ENCODE data around the gene CDT1.
"Not testable (repeated sequence)": the region's sequence is repeated elsewhere in the genome, so short reads cannot be mapped to it uniquely, and the experiment has no call there.

The CDT1 gene

DNA sequence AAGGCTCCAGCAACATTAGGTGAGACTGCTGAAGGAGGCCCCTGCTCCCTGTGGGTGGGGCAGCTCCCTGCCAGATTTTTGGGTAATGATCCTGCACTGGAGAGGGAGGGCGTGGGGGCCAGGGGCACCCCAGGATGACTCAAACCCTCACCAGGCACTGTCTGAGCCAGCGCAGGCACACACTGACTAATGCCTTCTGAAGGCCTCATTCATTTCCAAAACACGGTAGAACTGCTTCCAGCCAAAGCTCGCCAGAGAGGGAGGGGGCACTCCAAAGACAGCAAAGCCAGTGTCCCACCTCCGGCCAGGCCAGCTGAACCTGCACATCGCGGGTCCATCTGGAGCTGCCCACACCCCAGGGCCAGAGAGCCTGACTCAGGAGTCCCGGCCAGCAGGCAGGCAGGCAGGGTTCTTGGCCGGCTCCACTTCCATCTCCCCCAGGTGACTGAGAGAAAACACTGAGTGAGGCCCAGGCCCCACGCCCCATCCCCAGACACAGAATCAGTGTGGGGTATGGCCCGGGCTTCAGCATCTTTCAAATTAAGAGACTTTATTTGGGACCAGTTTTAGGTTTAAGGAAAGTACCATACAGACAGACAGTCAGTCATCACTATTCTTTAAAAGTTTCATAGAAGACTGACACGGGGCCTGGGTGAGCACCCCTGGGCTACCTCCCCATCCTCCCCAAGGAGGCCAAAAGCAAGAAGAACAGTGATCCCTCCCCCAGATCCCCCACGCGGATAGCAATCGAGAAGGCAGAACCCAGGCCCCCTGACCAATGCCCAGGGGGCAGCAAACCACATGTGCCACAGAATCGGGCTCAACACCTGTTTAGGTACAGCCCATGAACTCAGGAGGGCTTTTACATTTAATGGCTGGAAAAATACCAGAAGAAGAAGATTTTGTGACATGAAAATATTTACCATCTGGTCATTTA, 20.9 kb upstream of the CDT1 start:
- peak in 19 of 56 donors; percentile 9 to 57 (median 36) for DNase-seq

DNA sequence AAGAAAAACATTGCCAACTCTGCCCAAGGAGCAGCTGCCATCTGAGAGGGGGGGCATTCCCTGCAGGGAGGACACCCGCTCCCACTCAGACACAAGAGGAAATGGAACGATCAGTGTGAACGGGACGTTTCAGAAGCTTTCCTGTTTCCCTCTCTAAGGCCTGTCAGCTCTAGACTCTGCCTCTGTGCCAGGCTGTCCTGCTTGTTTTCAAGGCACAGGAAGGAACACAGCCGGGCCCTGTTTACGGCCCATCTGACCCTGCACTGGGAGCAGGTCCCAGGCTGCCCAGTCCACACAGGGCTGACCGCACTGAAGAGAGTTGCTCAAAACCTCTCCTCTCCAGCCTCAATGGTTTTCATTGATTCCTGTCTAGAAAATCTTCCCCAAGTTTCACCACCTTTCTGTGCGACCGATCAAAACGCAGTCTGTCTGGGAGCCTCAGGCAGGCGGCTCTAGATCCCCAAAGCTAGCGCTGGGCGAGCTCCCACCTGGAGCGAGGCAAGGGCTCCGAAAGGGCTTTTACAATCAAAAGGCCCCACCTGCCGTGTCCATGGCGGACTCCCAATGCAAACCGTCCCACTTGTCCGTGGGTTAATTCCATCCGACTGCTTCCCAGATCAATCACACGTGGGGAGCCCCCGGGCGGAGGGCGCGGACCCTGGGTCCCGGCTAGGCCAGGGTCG, 20.1 kb upstream of the CDT1 start:
- DNase-seq, result peak in 41 of 56 donors; percentile 16 to 82 (median 54)

DNA sequence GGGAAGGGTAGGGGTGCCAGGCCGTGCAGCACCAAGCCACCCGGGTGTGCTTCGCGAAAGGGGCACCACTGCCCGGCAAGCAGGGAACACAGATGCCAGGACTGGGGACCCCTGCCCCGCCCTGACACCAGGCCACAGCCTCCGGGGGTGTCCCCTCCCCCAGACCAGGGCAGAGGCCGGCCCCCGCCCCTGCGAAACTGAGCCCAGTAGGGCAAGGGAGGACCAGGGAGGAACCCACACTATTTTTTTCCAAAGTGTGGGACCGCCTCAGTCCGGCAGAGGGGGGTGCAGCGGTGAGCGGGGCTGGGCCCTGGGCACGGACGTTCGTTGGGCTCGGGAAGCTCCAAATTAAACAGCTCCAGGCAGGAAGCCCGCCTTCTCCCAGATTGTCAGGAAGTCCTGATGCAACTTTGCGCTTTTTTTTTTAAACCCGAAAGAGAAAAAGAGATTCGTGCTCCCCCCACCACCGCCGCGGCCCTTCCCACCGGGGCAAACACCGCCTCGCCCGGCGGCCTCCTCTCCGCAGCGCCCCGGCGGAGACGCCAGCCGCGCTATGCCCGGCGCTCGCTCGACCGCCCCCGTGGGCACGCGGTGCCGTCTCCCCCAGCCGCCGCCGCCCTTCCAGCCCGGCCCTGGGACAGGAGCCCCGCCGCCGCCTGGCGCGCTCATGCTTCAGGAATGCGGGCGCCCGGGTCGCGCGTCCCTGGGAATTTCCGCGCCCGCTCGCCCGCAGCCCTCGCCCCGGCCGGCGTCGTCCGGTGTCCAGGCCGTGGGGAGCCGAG, 19.3 kb upstream of the CDT1 start:
- peak in 10 of 56 donors; percentile 10 to 53 (median 28) for DNase-seq

DNA sequence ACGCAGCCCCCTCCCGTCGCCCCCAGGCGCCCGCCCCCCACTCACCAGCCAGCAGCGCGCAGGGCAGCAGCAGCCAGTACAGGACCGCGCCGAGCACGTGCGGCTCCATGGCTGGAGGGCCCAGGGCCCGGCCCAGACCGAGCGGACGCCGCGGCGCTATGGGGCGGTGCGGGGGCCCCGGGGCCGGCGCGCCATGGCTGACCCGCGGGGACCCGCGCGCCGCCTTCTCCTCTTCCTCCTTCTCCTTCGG, 18.8 kb upstream of the CDT1 start:
- DNase-seq, result peak in 1 of 56 donors; percentile 53

DNA sequence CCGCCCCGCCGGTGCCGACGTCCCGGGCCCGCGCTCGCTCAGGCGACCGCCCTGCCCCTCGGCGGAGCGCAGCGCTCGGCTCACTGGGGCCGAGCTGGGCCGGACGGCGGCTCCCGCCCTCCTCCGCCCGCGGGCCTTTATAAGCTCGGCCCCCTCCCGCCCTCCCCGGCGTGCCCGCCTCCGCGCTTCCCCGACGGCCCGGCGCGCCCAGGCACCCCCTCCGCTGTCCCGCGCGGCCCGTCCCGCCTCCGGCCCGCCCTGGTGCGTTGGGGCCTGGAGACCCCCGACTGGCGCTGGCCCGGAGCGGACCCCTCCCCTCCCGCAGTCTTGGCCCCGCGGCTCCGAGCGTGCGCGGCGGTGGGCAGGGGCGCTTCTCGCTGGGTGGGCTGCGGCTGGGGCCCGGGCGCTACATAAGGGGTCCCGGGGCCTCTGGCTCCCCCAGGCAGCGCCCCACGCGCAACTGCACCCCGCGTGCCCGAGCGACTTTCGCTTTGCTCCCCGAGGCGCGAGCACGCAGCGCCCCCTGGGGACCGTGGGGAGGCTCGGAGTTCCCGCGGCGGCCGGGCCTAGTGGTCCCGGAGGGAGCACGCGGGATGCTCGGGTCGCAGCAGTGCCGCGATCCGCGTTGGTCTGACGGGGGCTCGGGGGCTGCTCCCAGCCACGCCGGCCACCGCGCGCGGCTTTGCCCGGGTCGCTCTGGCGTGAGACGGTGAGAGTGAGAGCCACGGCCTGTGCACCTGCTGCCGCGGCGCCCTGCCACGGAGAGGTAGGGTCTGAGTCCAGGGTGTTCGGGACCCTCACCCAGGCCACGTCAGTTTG, 18.3 kb upstream of the CDT1 start, which contains the start of gene PIEZO1:
PIEZO1 (minus strand) TSS at position 115 of the 819 bp plus-strand sequence. CDS start 256 bp downstream, outside the sequence.
- peak in 38 of 56 donors; percentile 12 to 80 (median 38) for DNase-seq

DNA sequence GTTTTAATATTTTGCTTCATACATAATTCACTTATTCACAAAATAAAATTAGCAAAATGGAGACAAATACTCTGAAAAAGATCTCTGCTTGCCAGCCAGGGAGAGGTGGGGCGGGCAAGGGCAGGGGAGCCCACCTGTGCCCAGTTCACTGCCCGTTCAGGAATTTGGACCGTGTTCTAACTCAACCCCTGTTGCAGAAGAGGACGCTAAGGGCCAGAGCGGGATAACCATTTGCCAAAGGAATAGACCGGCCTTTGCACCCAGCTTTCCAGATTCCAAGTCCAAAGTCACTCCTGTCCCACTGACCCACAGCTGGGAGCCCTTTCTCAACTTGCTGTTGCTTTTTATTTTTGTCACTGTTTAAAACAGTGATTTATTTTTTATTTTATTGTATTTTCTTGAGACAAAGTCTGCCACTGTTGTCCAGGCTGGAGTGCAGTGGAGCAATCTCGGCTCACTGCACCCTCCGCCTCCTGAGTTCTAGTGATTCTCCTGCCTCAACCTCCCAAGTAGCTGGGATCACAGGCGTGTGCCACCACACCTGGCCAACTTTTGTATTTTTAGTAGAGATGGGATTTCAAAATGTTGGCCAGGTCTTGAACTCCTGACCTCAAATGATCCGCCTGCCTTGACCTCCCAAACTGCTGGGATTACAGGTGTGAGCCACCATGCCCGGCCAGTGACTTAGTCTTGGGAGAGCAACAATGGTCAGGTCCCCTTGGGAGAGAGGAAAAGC, 15.8 kb upstream of the CDT1 start:
- no peak for DNase-seq

DNA sequence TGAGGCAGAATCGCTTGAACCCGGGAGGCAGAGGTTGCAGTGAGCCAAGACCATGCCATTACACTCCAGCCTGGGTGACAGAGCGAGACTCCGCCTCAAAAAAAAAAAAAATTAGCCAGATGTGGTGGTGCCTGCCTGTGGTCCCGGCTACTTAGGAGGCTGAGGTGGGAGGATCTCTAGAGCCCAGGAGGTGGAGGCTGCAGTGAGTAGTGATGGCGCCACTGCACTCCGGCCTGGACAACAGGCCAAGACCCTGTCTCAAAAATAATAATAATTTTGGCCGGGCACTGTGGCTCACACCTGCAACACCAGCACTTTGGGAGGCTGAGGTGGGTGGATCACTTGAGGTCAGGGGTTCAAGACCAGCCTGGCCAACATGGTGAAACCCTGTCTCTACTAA, 14.8 kb upstream of the CDT1 start:
- not testable (repeated sequence) for DNase-seq

DNA sequence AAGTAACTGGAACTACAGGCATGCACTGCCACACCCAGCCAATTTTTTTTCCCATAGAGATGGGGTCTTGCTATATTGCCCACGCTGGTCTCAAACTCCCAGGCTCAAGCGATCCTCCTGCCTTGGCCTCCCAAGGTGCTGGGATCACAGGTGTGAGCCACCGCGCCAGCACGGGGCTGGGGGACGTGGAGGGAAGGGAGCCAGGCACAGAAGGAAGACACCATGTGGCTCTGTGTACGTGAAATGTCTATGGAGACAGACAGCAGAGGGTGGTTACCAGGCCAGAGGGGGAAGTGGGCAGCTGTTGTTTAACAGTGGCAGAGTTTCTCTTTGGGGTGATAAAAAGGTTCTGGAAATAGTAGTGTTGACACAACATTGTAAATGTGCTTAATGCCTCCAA, 14.0 kb upstream of the CDT1 start:
- DNase-seq, result peak in 1 of 56 donors; percentile 21

DNA sequence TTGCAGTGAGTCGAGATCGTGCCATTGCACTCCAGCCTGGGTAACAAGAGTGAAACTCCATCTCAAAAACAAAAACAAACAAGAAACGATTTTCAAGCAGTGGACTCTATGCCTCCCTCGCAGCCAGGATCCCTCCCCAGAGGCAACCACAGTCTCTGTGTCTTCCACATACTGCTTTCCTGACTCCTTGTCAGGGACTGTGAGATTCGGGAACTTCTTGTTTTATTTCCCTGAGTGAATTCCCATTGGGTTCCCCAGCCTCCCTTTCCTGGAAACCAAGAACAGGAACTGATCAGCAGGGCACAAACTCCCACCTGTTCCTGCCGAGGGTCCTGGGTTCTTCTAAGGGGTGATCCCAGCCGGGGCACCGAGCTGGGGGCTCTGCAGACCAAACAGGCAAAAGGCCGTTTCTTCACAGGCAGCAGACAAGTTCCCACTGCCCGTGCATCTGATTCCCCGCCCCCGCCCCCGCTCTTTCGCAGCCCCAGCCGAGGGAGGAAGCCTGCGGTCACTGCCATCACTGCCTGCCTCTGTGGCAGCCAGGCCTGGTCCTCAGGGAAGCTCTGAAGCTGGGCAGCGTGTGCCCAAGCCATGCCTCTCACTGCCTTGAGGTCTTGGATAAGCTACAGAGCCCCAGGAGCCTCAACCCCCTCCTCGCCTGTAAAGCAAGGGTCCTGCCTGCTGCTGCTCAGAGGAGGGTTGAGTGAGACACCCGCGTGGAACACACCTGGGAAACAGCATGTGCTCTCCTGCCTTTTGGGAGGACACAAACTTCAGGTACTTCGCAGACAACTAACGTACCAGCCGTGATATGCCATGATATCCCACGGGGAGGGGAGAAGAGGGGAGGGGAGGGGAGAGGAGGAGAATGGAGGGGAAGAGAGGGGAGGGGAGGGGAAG, 13.0 kb upstream of the CDT1 start:
- DNase-seq, result peak in 2 of 56 donors; percentile 35 to 39

DNA sequence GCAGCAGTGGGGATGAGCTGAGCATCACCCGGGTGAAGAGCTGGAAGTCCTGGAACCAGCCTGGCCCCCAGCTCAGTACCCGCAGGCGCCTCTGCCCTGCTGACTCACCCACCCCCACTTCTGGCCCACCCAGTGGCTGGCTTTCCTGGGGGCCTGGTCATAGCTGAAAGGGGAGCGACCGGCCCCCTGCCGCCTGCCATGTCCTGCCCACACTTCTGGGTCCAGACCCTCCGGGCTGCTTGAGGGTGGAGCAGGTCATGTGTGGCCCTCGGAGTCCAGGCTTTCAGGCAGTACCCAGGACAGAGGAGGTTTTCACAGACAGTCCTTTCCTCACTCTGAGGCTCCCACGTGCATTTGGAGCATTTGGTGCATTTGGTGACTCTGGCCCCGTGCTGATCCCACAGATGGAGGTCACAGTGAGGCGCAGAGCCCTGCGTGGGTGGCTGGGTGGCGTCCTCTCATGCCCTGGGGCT, 11.5 kb upstream of the CDT1 start:
- DNase-seq, result no peak

DNA sequence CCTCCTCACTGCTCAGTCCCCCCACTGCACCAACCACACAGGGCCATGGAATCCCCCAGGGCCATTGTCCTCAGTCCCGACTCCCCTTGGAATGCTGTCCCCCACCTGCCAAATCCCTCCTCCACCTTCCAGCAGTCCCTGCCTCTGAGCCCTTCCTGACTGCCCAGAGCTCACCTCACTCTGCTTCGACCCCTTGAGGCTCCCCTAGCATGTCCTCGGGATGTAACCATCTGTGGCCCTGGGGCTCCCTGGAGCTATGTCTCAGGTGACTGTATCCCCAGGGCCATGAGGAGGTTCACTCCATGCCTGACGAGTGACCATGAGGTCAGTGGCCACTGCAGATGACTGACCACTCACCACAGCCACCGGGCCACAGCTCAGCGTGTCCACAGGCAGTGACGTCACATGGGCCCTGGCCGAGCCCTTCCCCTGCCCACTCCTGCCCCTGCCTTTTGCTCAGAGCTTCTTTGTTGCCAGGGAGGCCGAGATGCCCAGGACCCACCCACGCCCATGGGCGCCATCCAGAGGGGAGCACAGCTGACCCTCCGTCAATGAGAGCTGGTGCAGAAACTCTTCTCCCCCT, 10.8 kb upstream of the CDT1 start:
- no peak for DNase-seq

DNA sequence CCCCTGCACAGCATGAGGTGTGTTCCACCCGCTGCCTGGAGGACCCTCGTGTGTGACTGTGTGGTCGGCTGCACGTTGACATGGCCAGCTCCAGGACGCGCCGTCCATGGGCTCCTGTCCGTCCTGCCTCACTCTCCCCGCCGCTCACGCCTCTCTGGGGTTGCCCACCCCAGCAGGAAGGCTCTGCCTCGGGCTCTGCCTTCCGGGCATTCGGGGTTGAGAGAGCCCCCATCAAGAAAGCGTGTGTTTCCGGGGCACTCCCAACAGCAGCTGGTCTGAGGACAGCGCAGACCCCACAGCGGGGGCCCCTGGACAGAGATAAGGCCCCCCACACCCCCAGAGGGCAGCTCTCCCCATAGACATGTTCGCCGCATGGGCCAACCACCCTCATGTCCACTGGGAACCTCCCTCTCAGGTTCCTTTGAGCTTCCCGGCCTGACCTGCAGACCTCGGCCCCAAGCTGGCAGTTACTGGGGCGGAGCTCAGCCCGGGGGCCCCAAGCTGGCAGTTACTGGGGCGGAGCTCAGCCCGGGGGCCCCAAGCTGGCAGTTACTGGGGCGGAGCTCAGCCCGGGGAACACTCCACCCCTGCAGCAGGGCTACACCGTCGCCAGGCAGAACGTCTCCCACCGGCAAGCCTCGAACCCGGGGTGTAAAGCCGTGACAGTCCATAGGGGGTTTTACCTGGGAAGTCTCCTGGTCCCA, 10.2 kb upstream of the CDT1 start:
- DNase-seq, result no peak

DNA sequence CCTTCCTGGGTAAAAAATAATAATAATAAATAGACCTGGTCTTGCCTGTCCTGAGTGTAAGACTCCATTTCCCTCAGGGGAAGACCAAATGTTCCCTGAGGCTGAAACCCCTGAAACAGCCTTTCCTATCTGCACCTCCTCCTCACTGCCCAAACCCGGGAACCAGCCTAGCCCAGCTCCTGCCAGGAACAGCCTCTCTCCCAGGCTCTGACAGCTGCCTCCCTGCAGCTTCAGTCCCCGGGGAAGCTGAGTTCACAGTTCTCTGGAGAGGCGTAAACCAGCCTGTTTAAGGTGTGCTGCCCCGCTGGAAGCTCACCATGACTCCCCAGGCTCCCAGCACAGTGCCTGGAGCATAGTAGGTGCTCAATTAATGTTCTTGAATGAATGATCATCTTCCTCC, 7.3 kb upstream of the CDT1 start:
- DNase-seq, result no peak

DNA sequence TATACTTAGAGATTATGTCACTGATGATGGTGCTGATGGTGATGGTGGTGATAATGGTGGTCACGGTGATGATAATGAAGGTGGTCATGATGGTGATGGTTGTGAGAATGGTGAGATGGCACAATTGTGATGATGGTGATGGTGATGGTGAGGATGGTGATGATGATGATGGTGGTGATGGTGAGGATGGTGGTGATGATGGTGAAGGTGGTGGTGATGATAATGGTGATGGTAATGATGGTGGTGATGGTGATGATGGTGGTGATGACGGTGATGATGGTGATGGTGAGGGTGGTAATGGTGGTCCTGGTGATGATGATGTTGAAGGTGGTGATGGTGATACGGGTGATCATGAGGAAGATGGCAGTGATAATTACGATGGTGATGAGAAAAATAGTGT, 5.5 kb upstream of the CDT1 start:
- no peak for DNase-seq

DNA sequence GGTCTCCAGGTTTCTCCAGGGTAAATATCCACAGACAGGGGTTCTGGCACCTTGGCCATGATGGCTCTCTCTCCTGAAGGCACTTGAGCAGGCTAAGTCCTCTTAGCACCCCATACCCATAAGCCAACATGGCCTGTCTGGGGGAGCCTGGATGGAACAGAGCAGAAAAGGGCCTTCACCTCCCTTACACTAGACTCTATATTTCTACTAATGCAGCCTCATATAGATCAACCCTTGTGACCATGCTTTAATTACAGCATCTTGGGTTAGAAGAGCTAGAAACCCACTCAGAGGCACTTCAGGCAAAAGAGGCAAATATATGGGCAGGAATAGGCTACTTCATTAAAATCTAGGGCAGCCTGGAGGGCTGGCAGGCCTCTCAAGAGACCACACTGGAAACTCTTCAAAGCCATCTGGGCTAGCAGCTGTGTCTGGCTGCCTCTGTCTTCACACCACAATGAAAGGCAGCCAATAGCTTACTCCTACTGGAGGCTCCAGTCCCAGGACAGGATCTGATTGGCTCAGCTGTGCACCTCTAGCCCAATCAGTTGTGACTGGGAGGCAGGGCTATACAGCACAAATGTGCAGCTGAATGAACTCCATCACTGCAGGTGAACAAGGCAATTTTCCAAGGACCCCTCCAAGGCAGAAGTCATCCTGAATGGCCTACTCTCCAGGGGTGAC, 4.7 kb upstream of the CDT1 start:
- no peak for DNase-seq

DNA sequence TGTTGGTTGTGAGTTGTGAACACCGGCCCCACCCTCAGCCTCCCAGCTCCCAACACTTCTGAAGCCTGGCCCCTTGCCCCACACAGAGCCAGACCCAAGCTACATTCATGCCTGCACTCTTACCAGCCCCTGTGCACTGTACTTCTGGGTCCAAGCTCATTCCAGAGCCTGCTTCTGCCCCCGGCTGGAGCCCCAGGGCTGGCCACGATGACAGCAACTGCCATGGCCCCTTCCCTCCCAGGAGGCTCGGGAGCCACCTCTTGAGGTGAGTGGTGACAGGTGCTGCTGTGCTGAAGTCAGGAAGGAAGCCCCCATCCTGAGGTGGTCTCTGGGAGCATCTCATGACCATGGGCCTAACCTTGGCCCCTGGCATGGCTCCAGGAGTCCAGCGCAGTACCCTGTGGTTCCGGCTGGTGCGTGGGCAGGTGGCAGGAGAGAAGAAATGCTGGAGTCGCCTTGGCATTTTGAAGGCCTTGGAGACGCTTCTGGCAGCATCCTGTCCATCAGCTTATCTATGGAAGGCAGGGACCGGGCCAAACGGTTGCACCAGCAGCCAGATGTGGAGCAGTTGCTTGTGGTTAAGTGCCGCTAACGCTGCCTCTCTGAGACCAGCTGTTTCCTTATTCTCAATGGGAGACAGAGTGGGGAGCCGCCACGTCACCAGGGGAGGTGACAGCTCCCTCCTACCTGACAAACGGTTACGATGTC, 3.9 kb upstream of the CDT1 start:
- no peak for DNase-seq

DNA sequence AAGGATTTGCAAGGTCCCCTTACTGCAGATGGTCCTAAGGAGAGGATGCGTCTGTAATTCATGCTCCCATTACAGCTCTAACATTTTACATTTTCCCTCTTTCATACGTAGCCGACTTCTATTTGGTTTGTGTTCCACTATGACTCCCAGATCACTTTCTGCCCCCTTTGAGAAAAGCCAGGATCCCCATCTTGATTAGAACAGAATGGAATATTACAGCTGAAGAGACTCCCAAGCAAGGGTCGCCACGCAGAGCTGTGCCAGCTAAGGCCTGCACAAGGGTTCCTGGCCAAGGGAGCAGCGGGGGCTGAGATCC, 3.4 kb upstream of the CDT1 start:
- no peak for DNase-seq

Data from amygdala (tissue), 56 donors.